Measurements from ENCODE around the gene LAP3. TPM values are rescaled to one million over a fixed set of nuclear protein-coding genes. Genes with fewer than 3 reads are reported as not detected.
A peak's percentile ranks its signal among the peaks of the same experiment; 100 is the strongest.

LAP3 gene
- polyA plus RNA-seq, 3 donors, result 98.3 to 127 (median 108) TPM

DNA sequence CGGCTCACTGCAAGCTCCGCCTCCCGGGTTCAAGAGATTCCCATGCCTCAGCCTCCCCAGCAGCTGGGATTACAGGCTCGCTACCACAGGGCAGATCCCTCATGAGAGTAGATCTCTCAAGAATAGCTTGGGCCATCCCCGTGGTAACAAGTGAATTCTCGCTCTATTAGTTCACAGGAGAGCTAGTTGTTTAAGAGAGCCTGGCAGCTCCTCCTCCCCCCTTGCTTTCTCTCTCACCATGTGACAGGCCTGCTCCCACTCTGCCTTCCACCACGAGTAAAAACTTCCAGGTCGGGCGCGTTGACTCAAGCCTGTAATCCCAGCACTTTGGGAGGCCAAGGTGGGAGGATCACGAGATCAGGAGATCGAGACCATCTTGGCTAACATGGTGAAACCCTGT lies 30.3 kb upstream of the LAP3 start:
- Histone ChIP-seq H4K20me1 (ENCODE audit: insufficient read depth, low read length) (no peaks in the 10 kb centered on the region), H3K4me2 (replicated peaks; ENCODE audit: extremely low read depth, low read length, poor library complexity, severe bottlenecking) (no peak overlapping the region), H3K79me2 (ENCODE audit: insufficient read depth, low read length) (no peaks in the 10 kb centered on the region), H3K27ac (ENCODE audit: low read depth in 1 of 2, low read length in 2 of 2) (no peak overlapping the region), H2AFZ (ENCODE audit: insufficient read depth, low read depth, low read length, poor library complexity, severe bottlenecking) (no peak overlapping the region), H3K4me1 (ENCODE audit: control insufficient read depth in 1 of 2, insufficient read depth in 2 of 2, low read length in 2 of 2) (no peaks in the 10 kb centered on the region), H3K9ac (ENCODE audit: insufficient read depth, low read length, poor library complexity, severe bottlenecking) (no peak overlapping the region), H3K4me3 (replicated peaks in 1 of 3; ENCODE audit: low read depth in 2 of 3, low read length in 3 of 3) (no peak overlapping the region), H3K27me3 (ENCODE audit: control insufficient read depth in 2 of 2, insufficient read depth in 2 of 2, low read length in 2 of 2) (no peaks in the 10 kb centered on the region), H3K36me3 (replicated peaks in 1 of 2; ENCODE audit: control insufficient read depth in 1 of 2, insufficient read depth in 2 of 2, low read length in 2 of 2) (no peaks in the 10 kb centered on the region), H3K9me3 (replicated peaks in 1 of 2; ENCODE audit: control insufficient read depth in 1 of 2, insufficient read depth in 1 of 2, low read length in 2 of 2) (no peaks in the 10 kb centered on the region)
- no peak overlapping the region for H3K4me3 Mint-ChIP-seq
- no peaks in the 10 kb centered on the region for H3K9me3 Mint-ChIP-seq
- peaks cover 0 to 12% (median 10%) of the 10 kb centered on the region in 3 donors for H3K27me3 Mint-ChIP-seq (ENCODE audit: low read depth in 3 of 3)
- intact Hi-C loops (cut with micrococcal nuclease), result loop anchor here (5.0 to 10.0 kb wide), 2 partner anchors 1046 to 1048 kb away; no protein-coding TSS in a partner anchor
- H3K36me3 Mint-ChIP-seq, result no peaks in the 10 kb centered on the region
- DNase-seq, result no peak
- no peak for TF ChIP-seq CTCF (IDR thresholded peaks at IDR 0.05)
- H3K27ac Mint-ChIP-seq, result peak overlapping the region in 3 of 7 donors; percentile 12 to 58 (median 54)
- 94% methylated on average over 4 of the region's 12 CpGs for WGBS (ENCODE audit: insufficient coverage)
- peaks cover 9% of the 10 kb centered on the region for H3K4me1 Mint-ChIP-seq

DNA sequence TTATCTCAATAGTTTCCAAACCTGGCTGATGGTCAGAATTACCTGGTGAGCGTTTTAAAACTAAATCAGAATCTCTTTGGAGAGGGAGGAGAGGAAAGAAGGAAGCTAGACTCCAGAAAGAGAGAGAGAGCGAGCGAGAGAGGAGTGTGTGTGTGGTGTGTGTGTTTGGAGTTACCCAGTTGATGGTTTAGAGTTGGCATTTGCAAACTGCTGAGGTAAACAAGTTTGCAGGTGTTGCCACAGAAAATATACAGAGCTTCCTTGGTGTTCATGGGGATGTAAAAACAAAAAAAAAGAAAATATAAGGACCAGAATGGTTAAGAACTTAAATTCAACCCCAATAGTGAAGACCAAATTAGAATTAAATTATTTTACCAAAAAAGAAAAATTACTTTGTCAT lies 26.4 kb upstream of the LAP3 start:
- Histone ChIP-seq H3K9me3 (replicated peaks in 1 of 2; ENCODE audit: control insufficient read depth in 1 of 2, insufficient read depth in 1 of 2, low read length in 2 of 2) (no peaks in the 10 kb centered on the region), H4K20me1 (ENCODE audit: insufficient read depth, low read length) (no peaks in the 10 kb centered on the region), H3K4me1 (ENCODE audit: control insufficient read depth in 1 of 2, insufficient read depth in 2 of 2, low read length in 2 of 2) (no peaks in the 10 kb centered on the region), H2AFZ (ENCODE audit: insufficient read depth, low read depth, low read length, poor library complexity, severe bottlenecking) (no peak overlapping the region), H3K27me3 (ENCODE audit: control insufficient read depth in 2 of 2, insufficient read depth in 2 of 2, low read length in 2 of 2) (no peaks in the 10 kb centered on the region), H3K27ac (ENCODE audit: low read depth in 1 of 2, low read length in 2 of 2) (no peak overlapping the region), H3K4me3 (replicated peaks in 1 of 3; ENCODE audit: low read depth in 2 of 3, low read length in 3 of 3) (no peak overlapping the region), H3K79me2 (ENCODE audit: insufficient read depth, low read length) (no peaks in the 10 kb centered on the region), H3K36me3 (replicated peaks in 1 of 2; ENCODE audit: control insufficient read depth in 1 of 2, insufficient read depth in 2 of 2, low read length in 2 of 2) (no peaks in the 10 kb centered on the region), H3K9ac (ENCODE audit: insufficient read depth, low read length, poor library complexity, severe bottlenecking) (no peak overlapping the region), H3K4me2 (replicated peaks; ENCODE audit: extremely low read depth, low read length, poor library complexity, severe bottlenecking) (no peak overlapping the region)
- no peaks in the 10 kb centered on the region for H3K36me3 Mint-ChIP-seq
- intact Hi-C loops (cut with micrococcal nuclease), result no loop called here
- no peak for TF ChIP-seq CTCF (IDR thresholded peaks at IDR 0.05)
- 82% methylated on average over 3 of the region's 3 CpGs for WGBS (ENCODE audit: insufficient coverage)
- no peaks in the 10 kb centered on the region for H3K9me3 Mint-ChIP-seq
- peaks cover 3% of the 10 kb centered on the region for H3K4me1 Mint-ChIP-seq
- no peak for DNase-seq
- no peak overlapping the region for H3K27ac Mint-ChIP-seq
- peaks cover 0 to 23% (median 15%) of the 10 kb centered on the region in 3 donors for H3K27me3 Mint-ChIP-seq (ENCODE audit: low read depth in 3 of 3)
- H3K4me3 Mint-ChIP-seq, result peak overlapping the region in 1 of 2 donors; percentile 56

Data from CD14-positive monocyte (primary cell).